Caco-2 (cell line): ENCODE results near the gene INTS7. TPM values are rescaled to one million over a fixed set of nuclear protein-coding genes. Genes with fewer than 3 reads are reported as not detected.

Source experiments
- BruUV-seq: library from RNA; stranded (reverse); fragments of 400-500 nt; replicated peaks from 2 replicates; lab custom pipeline; 2021; lab: Mats Ljungman, UMichigan
- CTCF ChIA-PET: fragments of 300-600 bp; sonication (Branson Sonifier 250); formaldehyde crosslinking; loops from one replicate; lab custom pipeline; 2022; ENCODE audit warnings: antibody characterized with exemption; lab: Charles Lee
- POLR2A ChIA-PET: fragments of 300-600 bp; sonication (Branson Sonifier 250); formaldehyde crosslinking; loops from one replicate; lab custom pipeline; 2022; ENCODE audit warnings: antibody characterized with exemption; lab: Charles Lee
- DNase-seq, 2 experiments: peaks; one replicate each; pipeline versions ENCODE4 v3.0.0 to v3.0.0-alpha.2; 2020 to 2022
- H3K27me3 ChIP-seq: replicated peaks from 2 replicates; pipeline ENCODE4 v1.6.0; 2011; ENCODE audit warnings: low read length; ENCODE audit not compliant: control insufficient read depth, insufficient read depth
- H3K36me3 ChIP-seq: 2 replicates; pipeline ENCODE4 v1.5.1; 2011; ENCODE audit warnings: low read length; ENCODE audit not compliant: control insufficient read depth, insufficient read depth
- H3K4me1 ChIP-seq: fragments of 250-450 bp; sonication (Bioruptor Pico); 2 replicates; pipeline ENCODE4 v1.5.1; 2020; ENCODE audit warnings: mild to moderate bottlenecking
- H3K4me3 ChIP-seq: 2 replicates; pipeline ENCODE4 v1.5.1; 2011; ENCODE audit warnings: low read depth, mild to moderate bottlenecking, control low read depth, low read length
- H3K9me3 ChIP-seq: fragments of 250-450 bp; sonication (Bioruptor Pico); 2 replicates; pipeline ENCODE4 v1.5.1; 2020; ENCODE audit warnings: mild to moderate bottlenecking, moderate library complexity
- H3K27ac Mint-ChIP-seq: one replicate; pipeline ENCODE4 v1.8.0; 2022; ENCODE audit warnings: mixed read lengths; ENCODE audit not compliant: unreplicated experiment
- H3K27me3 Mint-ChIP-seq: one replicate; pipeline ENCODE4 v1.8.0; 2022; ENCODE audit warnings: mixed read lengths; ENCODE audit not compliant: insufficient read depth, unreplicated experiment
- H3K36me3 Mint-ChIP-seq: one replicate; pipeline ENCODE4 v1.8.0; 2022; ENCODE audit warnings: mild to moderate bottlenecking, mixed read lengths; ENCODE audit not compliant: insufficient read depth, unreplicated experiment
- H3K4me1 Mint-ChIP-seq: one replicate; pipeline ENCODE4 v1.8.0; 2022; ENCODE audit warnings: low read depth, mixed read lengths; ENCODE audit not compliant: unreplicated experiment
- H3K4me3 Mint-ChIP-seq: one replicate; pipeline ENCODE4 v1.8.0; 2022; ENCODE audit warnings: mild to moderate bottlenecking, moderate library complexity, mixed read lengths; ENCODE audit not compliant: unreplicated experiment
- H3K9me3 Mint-ChIP-seq: one replicate; pipeline ENCODE4 v1.8.0; 2022; ENCODE audit warnings: mixed read lengths; ENCODE audit not compliant: unreplicated experiment
- CTCF ChIP-seq, 2 experiments: fragments of 200-600 bp in 1 of 2; IDR thresholded peaks; 1 replicate in 1 of 2; 2 replicates in 1 of 2; pipeline versions ENCODE4 v1.5.1 to v1.8.0; 2011 to 2022; ENCODE audit warnings: antibody characterized with exemption in 1 of 2, control low read depth in 1 of 2, inconsistent platforms in 1 of 2, low read depth in 1 of 2, low read length in 1 of 2, mild to moderate bottlenecking in 1 of 2, moderate library complexity in 1 of 2; ENCODE audit not compliant: insufficient read depth in 1 of 2, severe bottlenecking in 1 of 2, unreplicated experiment in 1 of 2
- intact Hi-C: fragments of 100-400 bp; cut with micrococcal nuclease; formaldehyde crosslinking; loops from one replicate; pipeline ENCODE4 v1.10.0; 2022; ENCODE audit not compliant: unreplicated experiment
- total RNA-seq: library from RNA; stranded (reverse); gene quantifications from 2 replicates; pipeline ENCODE4 v1.2.3, GENCODE V29; 2022

INTS7 gene
- total RNA-seq, 1 experiment from 2014 or later, result 31.9 TPM

- Histone ChIP-seq H3K4me3 (no peak overlapping the region), H3K4me1 (peaks cover 4% of the 10 kb centered on the region), H3K9me3 (no peaks in the 10 kb centered on the region), H3K36me3 (no peaks in the 10 kb centered on the region), H3K27me3 (no peaks in the 10 kb centered on the region)
- CTCF ChIA-PET, result no interaction called here
- Mint-ChIP-seq H3K4me1 (peaks cover 27% of the 10 kb centered on the region), H3K4me3 (no peak overlapping the region), H3K36me3 (peaks cover 14% of the 10 kb centered on the region), H3K27ac (no peak overlapping the region), H3K9me3 (no peaks in the 10 kb centered on the region), H3K27me3 (no peaks in the 10 kb centered on the region)
- no peak for DNase-seq
- BruUV-seq, result no TSS peak
- no peak for TF ChIP-seq CTCF (IDR thresholded peaks at IDR 0.05; ENCODE audit: insufficient read depth in 1 of 2, low read depth in 1 of 2, low read length in 1 of 2, severe bottlenecking in 1 of 2, unreplicated experiment in 1 of 2)
- intact Hi-C loops, result no loop called here
- POLR2A ChIA-PET, result no interaction called here
These were observed 7.1 kb upstream of the INTS7 start for GRCh38 chr1:212042436-212042835.

GRCh38 chr1:212040629-212041412, 5.5 kb upstream of the INTS7 start:
- no peak overlapping the region for H3K27ac Mint-ChIP-seq

GRCh38 chr1:212039622-212040021, 4.3 kb upstream of the INTS7 start:
- no peak for DNase-seq
- Mint-ChIP-seq H3K4me3 (no peak overlapping the region), H3K36me3 (peaks cover 14% of the 10 kb centered on the region), H3K4me1 (peaks cover 26% of the 10 kb centered on the region), H3K27ac (no peak overlapping the region), H3K9me3 (no peaks in the 10 kb centered on the region), H3K27me3 (no peaks in the 10 kb centered on the region)
- no peak overlapping the region for H3K4me3 ChIP-seq
- H3K27me3 ChIP-seq, result no peaks in the 10 kb centered on the region
- intact Hi-C loops, result loop anchor here (10.0 kb wide), 1 partner anchor 205 kb away; the partner anchor contains the start of gene LPGAT1
- no TSS peak for BruUV-seq
- H3K9me3 ChIP-seq, result no peaks in the 10 kb centered on the region
- no peak for TF ChIP-seq CTCF (IDR thresholded peaks at IDR 0.05; ENCODE audit: insufficient read depth in 1 of 2, low read depth in 1 of 2, low read length in 1 of 2, severe bottlenecking in 1 of 2, unreplicated experiment in 1 of 2)
- ChIA-PET CTCF (no interaction called here), POLR2A (no interaction called here)
- peaks cover 4% of the 10 kb centered on the region; the same call in 1 of the 2 replicates for H3K4me1 ChIP-seq
- no peaks in the 10 kb centered on the region for H3K36me3 ChIP-seq

More at GRCh38 chr1:212040629-212041412, 5.5 kb upstream of the INTS7 start:
- H3K4me1 Mint-ChIP-seq, result peaks cover 33% of the 10 kb centered on the region
- Histone ChIP-seq H3K36me3 (no peaks in the 10 kb centered on the region), H3K27me3 (no peaks in the 10 kb centered on the region), H3K9me3 (no peaks in the 10 kb centered on the region), H3K4me1 (peaks cover 4% of the 10 kb centered on the region; the same call in 1 of the 2 replicates), H3K4me3 (no peak overlapping the region)
- DNase-seq, result no peak
- intact Hi-C loops, result no loop called here
- no peak for TF ChIP-seq CTCF (IDR thresholded peaks at IDR 0.05; ENCODE audit: insufficient read depth in 1 of 2, low read depth in 1 of 2, low read length in 1 of 2, severe bottlenecking in 1 of 2, unreplicated experiment in 1 of 2)
- H3K27me3 Mint-ChIP-seq, result no peaks in the 10 kb centered on the region
- ChIA-PET CTCF (no interaction called here), POLR2A (no interaction called here)
- H3K9me3 Mint-ChIP-seq, result no peaks in the 10 kb centered on the region
- peaks cover 2% of the 10 kb centered on the region for H3K36me3 Mint-ChIP-seq
- BruUV-seq, result no TSS peak
- no peak overlapping the region for H3K4me3 Mint-ChIP-seq
